Measurements from ENCODE around the gene OR5M3.

Gene OR5M3

GRCh38 chr11:56473252-56473651, at the start of gene OR5M3:
Gene OR5M3, minus strand, starts transcription at chr11:56473352. Its CDS starts 2,855 bp downstream, at chr11:56470497.
- no peak for TF ChIP-seq CTCF (IDR thresholded peaks at IDR 0.05; ENCODE audit: low read depth, low read length, missing control alignments)
- no peak within 1 kb of the TSS for H3K4me3 ChIP-seq (ENCODE audit: low read depth, low read length)
- DNase-seq (ENCODE audit: low read depth) = no peak

GRCh38 chr11:56522008-56522407, 48.9 kb upstream of the OR5M3 start:
- DNase-seq (ENCODE audit: low read depth) = no peak
- H3K4me3 ChIP-seq (ENCODE audit: low read depth, low read length) = no peak overlapping the region
- no peak for TF ChIP-seq CTCF (IDR thresholded peaks at IDR 0.05; ENCODE audit: low read depth, low read length, missing control alignments)

- TF ChIP-seq CTCF (IDR thresholded peaks at IDR 0.05; ENCODE audit: low read depth, low read length, missing control alignments) = no peak
- H3K4me3 ChIP-seq (ENCODE audit: low read depth, low read length) = no peak overlapping the region
These were observed 40.1 kb upstream of the OR5M3 start for GRCh38 chr11:56513280-56513679.

GRCh38 chr11:56509439-56509838, 36.3 kb upstream of the OR5M3 start:
- TF ChIP-seq CTCF (IDR thresholded peaks at IDR 0.05; ENCODE audit: low read depth, low read length, missing control alignments) = no peak
- no peak for DNase-seq (ENCODE audit: low read depth)
- no peak overlapping the region for H3K4me3 ChIP-seq (ENCODE audit: low read depth, low read length)

More at GRCh38 chr11:56513280-56513679, 40.1 kb upstream of the OR5M3 start:
- DNase-seq (ENCODE audit: low read depth) = no peak

GRCh38 chr11:56497010-56497409, 23.9 kb upstream of the OR5M3 start:
- TF ChIP-seq CTCF (IDR thresholded peaks at IDR 0.05; ENCODE audit: low read depth, low read length, missing control alignments) = no peak
- no peak overlapping the region for H3K4me3 ChIP-seq (ENCODE audit: low read depth, low read length)
- DNase-seq (ENCODE audit: low read depth) = no peak

- TF ChIP-seq CTCF (IDR thresholded peaks at IDR 0.05; ENCODE audit: low read depth, low read length, missing control alignments) = no peak
- DNase-seq (ENCODE audit: low read depth) = no peak
- H3K4me3 ChIP-seq (ENCODE audit: low read depth, low read length) = no peak overlapping the region
These were observed 22.0 kb upstream of the OR5M3 start for GRCh38 chr11:56495117-56495516.

- no peak within 1 kb of the TSS for H3K4me3 ChIP-seq (ENCODE audit: low read depth, low read length)
- no peak for DNase-seq (ENCODE audit: low read depth)
- TF ChIP-seq CTCF (IDR thresholded peaks at IDR 0.05; ENCODE audit: low read depth, low read length, missing control alignments) = no peak
These were observed 18.1 kb upstream of the OR5M3 start, which contains the start of gene OR5M8 for GRCh38 chr11:56491270-56491669. Gene OR5M8, minus strand, starts transcription at chr11:56491370. Its CDS starts 0 bp downstream, at chr11:56491370.

All from GM12864 (cell line).